ENCODE data around the gene MFN1.

Gene MFN1

GRCh38 chr3:179336345-179336929 lies 11.1 kb upstream of the MFN1 start:
- DNase-seq (ENCODE audit: insufficient read length, low spot score) (no peak), FAIRE-seq (no peak)

GRCh38 chr3:179348325-179349013 lies 960 bp downstream of the MFN1 start:
- DNase-seq (ENCODE audit: insufficient read length, low spot score) (no peak), FAIRE-seq (no peak)

GRCh38 chr3:179355996-179356395 lies 8.5 kb downstream of the MFN1 start:
- no peak for FAIRE-seq

GRCh38 chr3:179363332-179363731 lies 15.8 kb downstream of the MFN1 start:
- FAIRE-seq (no peak), DNase-seq (ENCODE audit: insufficient read length, low spot score) (no peak)

More at GRCh38 chr3:179355996-179356395, 8.5 kb downstream of the MFN1 start:
- no peak for DNase-seq (ENCODE audit: insufficient read length, low spot score)

GRCh38 chr3:179369621-179370020 lies 22.1 kb downstream of the MFN1 start:
- DNase-seq (ENCODE audit: insufficient read length, low spot score) (no peak), FAIRE-seq (no peak)

- FAIRE-seq, result no peak
- DNase-seq (ENCODE audit: insufficient read length, low spot score), result no peak
Measured at GRCh38 chr3:179373938-179374337, 26.4 kb downstream of the MFN1 start.

GRCh38 chr3:179375091-179375999 lies 27.8 kb downstream of the MFN1 start:
- no peak for FAIRE-seq
- no peak for DNase-seq (ENCODE audit: insufficient read length, low spot score)

GRCh38 chr3:179376474-179376873 lies 29.0 kb downstream of the MFN1 start:
- FAIRE-seq (no peak), DNase-seq (ENCODE audit: insufficient read length, low spot score) (no peak)

GRCh38 chr3:179391906-179392305 lies 44.4 kb downstream of the MFN1 start:
- DNase-seq (ENCODE audit: insufficient read length, low spot score) (no peak), FAIRE-seq (no peak)

- no peak for DNase-seq (ENCODE audit: insufficient read length, low spot score)
- no peak for FAIRE-seq
Measured at GRCh38 chr3:179398574-179399231, 51.2 kb downstream of the MFN1 start.

- DNase-seq (ENCODE audit: insufficient read length, low spot score) (no peak), FAIRE-seq (no peak)
Measured at GRCh38 chr3:179401561-179401960, 54.1 kb downstream of the MFN1 start.

- DNase-seq (ENCODE audit: insufficient read length, low spot score) (no peak), FAIRE-seq (no peak)
Measured at GRCh38 chr3:179402963-179403362, 55.5 kb downstream of the MFN1 start.

- no peak for DNase-seq (ENCODE audit: insufficient read length, low spot score)
- FAIRE-seq, result no peak
Measured at GRCh38 chr3:179404307-179404706, 56.8 kb downstream of the MFN1 start.

- FAIRE-seq (peak; percentile 20), DNase-seq (ENCODE audit: insufficient read length, low spot score) (peak; percentile 9)
Measured at GRCh38 chr3:179410331-179410730, 62.8 kb downstream of the MFN1 start.

GRCh38 chr3:179410999-179411398 lies 63.5 kb downstream of the MFN1 start:
- FAIRE-seq (no peak), DNase-seq (ENCODE audit: insufficient read length, low spot score) (no peak)

GRCh38 chr3:179414804-179415203 lies 67.3 kb downstream of the MFN1 start:
- FAIRE-seq (no peak), DNase-seq (ENCODE audit: insufficient read length, low spot score) (no peak)

GRCh38 chr3:179415377-179415776 lies 67.9 kb downstream of the MFN1 start:
- FAIRE-seq, result no peak
- no peak for DNase-seq (ENCODE audit: insufficient read length, low spot score)

- FAIRE-seq, result no peak
- DNase-seq (ENCODE audit: insufficient read length, low spot score), result no peak
Measured at GRCh38 chr3:179416681-179417080, 69.2 kb downstream of the MFN1 start.

- FAIRE-seq, result no peak
Measured at GRCh38 chr3:179418610-179419009, 71.1 kb downstream of the MFN1 start.

GRCh38 chr3:179421500-179421899 lies 74.0 kb downstream of the MFN1 start:
- DNase-seq (ENCODE audit: insufficient read length, low spot score) (no peak), FAIRE-seq (no peak)

More at GRCh38 chr3:179418610-179419009, 71.1 kb downstream of the MFN1 start:
- no peak for DNase-seq (ENCODE audit: insufficient read length, low spot score)

- DNase-seq (ENCODE audit: insufficient read length, low spot score) (no peak), FAIRE-seq (no peak)
Measured at GRCh38 chr3:179425075-179425474, 77.6 kb downstream of the MFN1 start.

Data from HTR-8/SVneo (cell line).